PC-9 (cell line): ENCODE results near the gene MEGF8. TPM values are rescaled to one million over a fixed set of nuclear protein-coding genes. Genes with fewer than 3 reads are reported as not detected.

Source experiments
- BruUV-seq: library from RNA; stranded (reverse); fragments of 400-500 nt; replicated peaks from 2 replicates; lab custom pipeline; 2021; lab: Mats Ljungman, UMichigan
- CTCF ChIA-PET: fragments of 300-600 bp; sonication (Branson Sonifier 250); formaldehyde crosslinking; loops from one replicate; lab custom pipeline; 2022; ENCODE audit warnings: antibody characterized with exemption; lab: Charles Lee
- POLR2A ChIA-PET: fragments of 300-600 bp; sonication (Branson Sonifier 250); formaldehyde crosslinking; loops from one replicate; lab custom pipeline; 2022; ENCODE audit warnings: antibody characterized with exemption; ENCODE audit not compliant: unreplicated experiment; lab: Charles Lee
- DNase-seq, 2 experiments: peaks; one replicate each; pipeline versions ENCODE4 v3.0.0 to v3.0.0-alpha.2; 2015 to 2022; ENCODE audit warnings: mixed read lengths in 1 of 2
- H2AFZ ChIP-seq: fragments of 200-600 bp; sonication (generic); 2 replicates; pipeline ENCODE4 v1.8.1; 2017; ENCODE audit warnings: antibody characterized with exemption
- H3F3A ChIP-seq: fragments of 200-600 bp; sonication (generic); 2 replicates; pipeline ENCODE4 v1.8.1; 2017; ENCODE audit warnings: antibody characterized with exemption, mild to moderate bottlenecking, low read depth; ENCODE audit not compliant: insufficient read depth
- H3K27ac ChIP-seq: fragments of 200-600 bp; sonication (generic); 2 replicates; pipeline ENCODE4 v1.6.1; 2016; ENCODE audit warnings: mixed run types
- H3K27me3 ChIP-seq: fragments of 200-600 bp; sonication (generic); 2 replicates; pipeline ENCODE4 v1.6.1; 2016; ENCODE audit warnings: low read depth, mixed run types; ENCODE audit not compliant: insufficient read depth
- H3K36me3 ChIP-seq: fragments of 200-600 bp; sonication (generic); 2 replicates; pipeline ENCODE4 v1.6.1; 2016; ENCODE audit warnings: low read depth, mixed run types
- H3K4me1 ChIP-seq: fragments of 200-600 bp; sonication (generic); replicated peaks from 2 replicates; pipeline ENCODE4 v1.6.1; 2016; ENCODE audit warnings: mixed run types; ENCODE audit not compliant: insufficient read depth
- H3K4me2 ChIP-seq: fragments of 200-600 bp; sonication (generic); 2 replicates; pipeline ENCODE4 v1.6.1; 2017; ENCODE audit warnings: mixed run types
- H3K4me3 ChIP-seq: fragments of 200-600 bp; sonication (generic); 2 replicates; pipeline ENCODE4 v1.6.1; 2016; ENCODE audit warnings: mixed run types
- H3K79me2 ChIP-seq: fragments of 200-600 bp; sonication (generic); 2 replicates; pipeline ENCODE4 v1.6.1; 2017; ENCODE audit warnings: low read depth, mixed run types
- H3K9me2 ChIP-seq: fragments of 200-600 bp; sonication (generic); 2 replicates; pipeline ENCODE4 v1.8.1; 2017; ENCODE audit warnings: mild to moderate bottlenecking; ENCODE audit not compliant: insufficient read depth
- H3K9me3 ChIP-seq: fragments of 200-600 bp; sonication (generic); 2 replicates; pipeline ENCODE4 v1.8.1; 2016; ENCODE audit warnings: low read depth; ENCODE audit not compliant: insufficient read depth
- H4K20me1 ChIP-seq: fragments of 200-600 bp; sonication (generic); 2 replicates; pipeline ENCODE4 v1.8.1; 2017; ENCODE audit not compliant: insufficient read depth
- EZH2 ChIP-seq: fragments of 200-600 bp; sonication (generic); IDR thresholded peaks from 2 replicates; pipeline ENCODE4 v1.8.0; 2017; ENCODE audit warnings: antibody characterized with exemption, low read depth
- intact Hi-C: fragments of 100-400 bp; cut with micrococcal nuclease; formaldehyde crosslinking; loops from one replicate; pipeline ENCODE4 v1.10.0; 2022; ENCODE audit not compliant: unreplicated experiment
- total RNA-seq: library from RNA; stranded (reverse); gene quantifications from 2 replicates; pipeline ENCODE4 v1.2.3, GENCODE V29; 2021
- TF ChIP-seq, protein P1 (sequence below): fragments of 200-600 bp; sonication (generic); conservative IDR thresholded peaks from 2 replicates; pipeline ENCODE4 v1.6.1; 2017; ENCODE audit warnings: mixed run types, antibody characterized with exemption, mild to moderate bottlenecking, moderate library complexity

Gene MEGF8
- total RNA-seq, 1 experiment from 2014 or later, result 40.6 TPM

DNA sequence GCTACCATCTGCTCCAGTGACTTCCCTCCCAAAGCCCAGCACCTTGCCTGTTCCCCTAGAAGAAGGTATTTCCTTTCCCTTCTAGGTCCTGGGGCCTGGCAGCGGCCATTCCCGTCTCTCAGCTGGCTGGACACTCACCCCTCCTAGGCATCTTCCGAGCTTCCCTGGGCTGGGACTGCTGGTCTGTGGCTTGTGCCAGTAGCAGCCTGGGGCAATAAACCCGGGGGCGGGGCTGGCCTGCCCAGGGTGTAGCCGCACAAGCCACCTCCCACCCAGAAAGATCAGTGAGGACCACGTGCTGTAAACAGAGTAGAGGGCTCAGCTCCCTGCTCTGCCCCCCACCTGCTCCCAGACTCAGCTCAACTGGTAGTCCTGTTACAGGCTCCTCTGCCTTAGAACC lies 86.8 kb downstream of the MEGF8 start:
- H3K9me2 ChIP-seq, result no peaks in the 10 kb centered on the region
- H3F3A ChIP-seq, result peaks cover 4% of the 10 kb centered on the region; the same call in 1 of the 2 replicates
- intact Hi-C loops, result no loop called here
- H3K27ac ChIP-seq, result no peak overlapping the region
- H2AFZ ChIP-seq, result no peak overlapping the region
- POLR2A ChIA-PET, result interaction anchor here (0.5 kb wide), 3 partner anchors 9 to 407 kb away, joined by 3 to 6 read pairs (median 4); no protein-coding TSS in a partner anchor
- DNase-seq, result peak; percentile 53 to 79
- H3K4me2 ChIP-seq, result 0 out of 2 replicates have a peak overlapping the region, but pooled peaks have one; percentile 26
- H3K79me2 ChIP-seq, result no peaks in the 10 kb centered on the region
- H4K20me1 ChIP-seq, result no peaks in the 10 kb centered on the region
- TF ChIP-seq, protein P1, sequence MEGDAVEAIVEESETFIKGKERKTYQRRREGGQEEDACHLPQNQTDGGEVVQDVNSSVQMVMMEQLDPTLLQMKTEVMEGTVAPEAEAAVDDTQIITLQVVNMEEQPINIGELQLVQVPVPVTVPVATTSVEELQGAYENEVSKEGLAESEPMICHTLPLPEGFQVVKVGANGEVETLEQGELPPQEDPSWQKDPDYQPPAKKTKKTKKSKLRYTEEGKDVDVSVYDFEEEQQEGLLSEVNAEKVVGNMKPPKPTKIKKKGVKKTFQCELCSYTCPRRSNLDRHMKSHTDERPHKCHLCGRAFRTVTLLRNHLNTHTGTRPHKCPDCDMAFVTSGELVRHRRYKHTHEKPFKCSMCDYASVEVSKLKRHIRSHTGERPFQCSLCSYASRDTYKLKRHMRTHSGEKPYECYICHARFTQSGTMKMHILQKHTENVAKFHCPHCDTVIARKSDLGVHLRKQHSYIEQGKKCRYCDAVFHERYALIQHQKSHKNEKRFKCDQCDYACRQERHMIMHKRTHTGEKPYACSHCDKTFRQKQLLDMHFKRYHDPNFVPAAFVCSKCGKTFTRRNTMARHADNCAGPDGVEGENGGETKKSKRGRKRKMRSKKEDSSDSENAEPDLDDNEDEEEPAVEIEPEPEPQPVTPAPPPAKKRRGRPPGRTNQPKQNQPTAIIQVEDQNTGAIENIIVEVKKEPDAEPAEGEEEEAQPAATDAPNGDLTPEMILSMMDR, result no peak
- H3K36me3 ChIP-seq, result no peaks in the 10 kb centered on the region
- CTCF ChIA-PET, result no interaction called here
- no peak overlapping the region for H3K4me3 ChIP-seq
- no TSS peak for BruUV-seq
- no peaks in the 10 kb centered on the region for H3K9me3 ChIP-seq
- peaks cover 33% of the 10 kb centered on the region for H3K4me1 ChIP-seq
- no peaks in the 10 kb centered on the region for H3K27me3 ChIP-seq

DNA sequence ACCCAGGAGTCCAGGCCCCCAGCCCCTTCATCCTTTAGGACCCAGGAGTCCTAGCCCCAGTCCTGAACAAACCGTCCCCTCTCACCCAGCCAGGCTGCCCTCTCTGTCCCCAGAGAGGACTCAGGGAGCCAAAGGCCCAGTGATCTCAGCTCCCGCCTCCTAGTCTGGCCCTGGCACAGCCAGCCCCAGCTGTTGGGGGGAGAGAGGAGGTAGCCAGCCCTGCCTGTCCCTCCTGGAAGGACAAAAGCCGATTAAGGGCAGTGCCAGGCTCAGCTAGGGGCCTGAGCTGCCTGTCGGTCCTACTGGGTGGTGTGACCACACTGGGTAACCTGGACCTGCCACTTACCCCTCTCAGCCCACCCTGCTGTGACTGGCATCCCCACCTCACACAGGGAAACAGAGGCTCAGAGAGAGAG lies 87.2 kb downstream of the MEGF8 start:
- Histone ChIP-seq H3F3A (peaks cover 4% of the 10 kb centered on the region; the same call in 1 of the 2 replicates), H3K4me1 (peaks cover 33% of the 10 kb centered on the region), H3K36me3 (no peaks in the 10 kb centered on the region), H3K4me3 (no peak overlapping the region), H2AFZ (no peak overlapping the region), H4K20me1 (no peaks in the 10 kb centered on the region), H3K27ac (no peak overlapping the region), H3K79me2 (no peaks in the 10 kb centered on the region), H3K27me3 (no peaks in the 10 kb centered on the region), H3K4me2 (0 out of 2 replicates have a peak overlapping the region, but pooled peaks have one; percentile 26), H3K9me2 (no peaks in the 10 kb centered on the region), H3K9me3 (no peaks in the 10 kb centered on the region)
- no TSS peak for BruUV-seq
- no peak for DNase-seq
- intact Hi-C loops, result no loop called here
- POLR2A ChIA-PET, result interaction anchor here (0.6 kb wide), 1 partner anchor 70 kb away, joined by 3 read pairs; no protein-coding TSS in a partner anchor
- TF ChIP-seq EZH2, result no peak
- TF ChIP-seq, protein P1, result no peak
- CTCF ChIA-PET, result no interaction called here

DNA sequence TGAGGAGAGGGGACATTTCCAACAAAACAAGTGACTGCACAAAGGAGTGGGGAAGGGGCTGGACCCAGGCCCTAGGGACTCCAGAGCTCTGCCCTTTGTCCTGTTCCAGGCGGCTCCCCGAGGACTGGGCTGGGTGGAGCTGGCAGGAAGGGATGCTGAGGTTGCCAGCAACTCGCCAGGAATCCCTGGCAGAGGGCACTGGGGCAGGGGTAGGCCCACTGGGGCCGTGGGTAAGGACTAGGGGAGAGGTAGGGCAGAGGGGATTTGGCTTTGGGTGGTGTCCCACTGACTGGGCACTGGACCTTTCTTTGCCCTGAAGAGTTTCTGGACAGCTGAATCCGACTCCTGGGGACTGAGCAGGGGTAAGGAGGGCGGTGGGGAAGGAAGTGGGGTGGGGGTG lies 93.9 kb downstream of the MEGF8 start:
- POLR2A ChIA-PET, result no interaction called here
- CTCF ChIA-PET, result no interaction called here

More for the DNA sequence above, 93.9 kb downstream of the MEGF8 start:
- no TSS peak for BruUV-seq
- H3F3A ChIP-seq, result peaks cover 26% of the 10 kb centered on the region
- H3K4me3 ChIP-seq, result no peak overlapping the region
- no peaks in the 10 kb centered on the region for H3K79me2 ChIP-seq
- H3K9me2 ChIP-seq, result no peaks in the 10 kb centered on the region
- H3K9me3 ChIP-seq, result no peaks in the 10 kb centered on the region
- H3K4me2 ChIP-seq, result no peak overlapping the region
- no peaks in the 10 kb centered on the region for H3K27me3 ChIP-seq
- TF ChIP-seq, protein P1, result no peak
- TF ChIP-seq EZH2, result no peak
- peaks cover 28% of the 10 kb centered on the region for H3K4me1 ChIP-seq
- intact Hi-C loops, result no loop called here
- H3K27ac ChIP-seq, result no peak overlapping the region
- no peaks in the 10 kb centered on the region for H4K20me1 ChIP-seq
- no peak overlapping the region for H2AFZ ChIP-seq
- no peaks in the 10 kb centered on the region for H3K36me3 ChIP-seq
- no peak for DNase-seq
